ENCODE measurements around the gene MICAL1. TPM values are rescaled to one million over a fixed set of nuclear protein-coding genes. Genes with fewer than 3 reads are reported as not detected.

The MICAL1 gene
- total and polyA plus RNA-seq, 2 experiments from 2014 or later = 46.5 to 51.2 TPM

GRCh38 chr6:109448615-109449014, 7.0 kb downstream of the MICAL1 start:
- H2AFZ ChIP-seq = no peak overlapping the region
- no peaks in the 10 kb centered on the region for H3K9me2 ChIP-seq (replicated peaks; ENCODE audit: insufficient read depth)
- no peak overlapping the region for H3K27ac ChIP-seq
- no peak for DNase-seq (ENCODE audit: low spot score)
- no peaks in the 10 kb centered on the region for H3K9me3 ChIP-seq (ENCODE audit: low read depth)
- WGBS (ENCODE audit: low lambda C conversion rate, missing lambda C conversion rate) = 93% methylated on average over 7 of the region's 7 CpGs
- no peak overlapping the region for H3K4me2 ChIP-seq
- no peaks in the 10 kb centered on the region for H4K20me1 ChIP-seq (ENCODE audit: insufficient read depth, poor library complexity, severe bottlenecking)
- H3K36me3 ChIP-seq (replicated peaks; ENCODE audit: insufficient read depth, low read depth) = no peaks in the 10 kb centered on the region
- TF ChIP-seq, protein P1, sequence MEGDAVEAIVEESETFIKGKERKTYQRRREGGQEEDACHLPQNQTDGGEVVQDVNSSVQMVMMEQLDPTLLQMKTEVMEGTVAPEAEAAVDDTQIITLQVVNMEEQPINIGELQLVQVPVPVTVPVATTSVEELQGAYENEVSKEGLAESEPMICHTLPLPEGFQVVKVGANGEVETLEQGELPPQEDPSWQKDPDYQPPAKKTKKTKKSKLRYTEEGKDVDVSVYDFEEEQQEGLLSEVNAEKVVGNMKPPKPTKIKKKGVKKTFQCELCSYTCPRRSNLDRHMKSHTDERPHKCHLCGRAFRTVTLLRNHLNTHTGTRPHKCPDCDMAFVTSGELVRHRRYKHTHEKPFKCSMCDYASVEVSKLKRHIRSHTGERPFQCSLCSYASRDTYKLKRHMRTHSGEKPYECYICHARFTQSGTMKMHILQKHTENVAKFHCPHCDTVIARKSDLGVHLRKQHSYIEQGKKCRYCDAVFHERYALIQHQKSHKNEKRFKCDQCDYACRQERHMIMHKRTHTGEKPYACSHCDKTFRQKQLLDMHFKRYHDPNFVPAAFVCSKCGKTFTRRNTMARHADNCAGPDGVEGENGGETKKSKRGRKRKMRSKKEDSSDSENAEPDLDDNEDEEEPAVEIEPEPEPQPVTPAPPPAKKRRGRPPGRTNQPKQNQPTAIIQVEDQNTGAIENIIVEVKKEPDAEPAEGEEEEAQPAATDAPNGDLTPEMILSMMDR (IDR thresholded peaks at IDR 0.05; ENCODE audit: poor library complexity) = no peak
- TF ChIP-seq EZH2 (IDR thresholded peaks at IDR 0.05; ENCODE audit: borderline replicate concordance) (no peak), EZH2phosphoT487 (IDR thresholded peaks at IDR 0.05; ENCODE audit: low read depth, severe bottlenecking, unreplicated experiment) (no peak)
- H3K4me1 ChIP-seq (ENCODE audit: insufficient read depth) = no peaks in the 10 kb centered on the region
- no peak overlapping the region for H3K4me3 ChIP-seq
- no peaks in the 10 kb centered on the region for H3K79me2 ChIP-seq
- no peaks in the 10 kb centered on the region for H3K27me3 ChIP-seq

DNA sequence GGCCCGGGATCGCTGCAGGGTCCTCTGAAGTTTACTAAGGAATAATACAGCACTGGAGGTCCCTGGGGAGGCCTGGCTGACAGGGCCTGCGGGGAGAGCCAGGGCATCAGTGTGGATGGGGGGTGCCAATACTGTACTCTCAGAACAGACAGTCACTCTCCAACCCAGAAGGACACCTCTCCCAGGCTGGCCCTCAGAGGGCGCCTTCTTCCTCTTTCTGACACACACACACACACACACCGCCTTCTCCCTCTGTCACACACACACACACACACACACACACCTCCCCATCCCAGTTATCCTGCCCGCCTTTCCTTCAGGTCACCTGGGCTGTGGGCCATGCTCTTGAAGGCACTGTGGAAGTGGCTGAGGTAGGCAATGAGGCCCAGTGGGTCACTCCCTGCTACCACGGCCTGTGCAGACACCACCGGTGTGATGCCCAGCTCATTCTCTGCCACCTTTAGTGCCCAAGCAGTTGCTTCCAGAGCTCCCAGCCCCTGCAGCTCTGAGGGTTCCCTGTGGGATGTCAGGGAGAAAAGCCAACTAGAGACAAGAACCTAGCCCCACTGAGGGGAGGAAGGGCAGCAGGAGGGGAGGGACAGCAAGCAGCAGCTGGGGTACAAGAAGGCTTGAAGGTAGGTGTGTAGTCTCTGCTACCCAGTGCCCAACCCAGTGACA, 7.6 kb downstream of the MICAL1 start:
- H3K36me3 ChIP-seq (replicated peaks; ENCODE audit: insufficient read depth, low read depth) = no peaks in the 10 kb centered on the region
- TF ChIP-seq, protein P1 (IDR thresholded peaks at IDR 0.05; ENCODE audit: poor library complexity) = no peak
- TF ChIP-seq EZH2 (IDR thresholded peaks at IDR 0.05; ENCODE audit: borderline replicate concordance) (no peak), EZH2phosphoT487 (IDR thresholded peaks at IDR 0.05; ENCODE audit: low read depth, severe bottlenecking, unreplicated experiment) (no peak)

GRCh38 chr6:109447087-109447486, 8.5 kb downstream of the MICAL1 start:
- Histone ChIP-seq H3K9me3 (ENCODE audit: low read depth) (no peaks in the 10 kb centered on the region), H3K4me3 (no peak overlapping the region), H2AFZ (no peak overlapping the region), H3K27ac (no peak overlapping the region), H3K36me3 (replicated peaks; ENCODE audit: insufficient read depth, low read depth) (no peaks in the 10 kb centered on the region), H3K9me2 (replicated peaks; ENCODE audit: insufficient read depth) (no peaks in the 10 kb centered on the region), H3K27me3 (no peaks in the 10 kb centered on the region), H3K4me1 (ENCODE audit: insufficient read depth) (peaks cover under 1% of the 10 kb centered on the region), H4K20me1 (ENCODE audit: insufficient read depth, poor library complexity, severe bottlenecking) (no peaks in the 10 kb centered on the region), H3K79me2 (peaks cover 4% of the 10 kb centered on the region), H3K4me2 (no peak overlapping the region)
- TF ChIP-seq EZH2 (IDR thresholded peaks at IDR 0.05; ENCODE audit: borderline replicate concordance) (no peak), EZH2phosphoT487 (IDR thresholded peaks at IDR 0.05; ENCODE audit: low read depth, severe bottlenecking, unreplicated experiment) (no peak)
- TF ChIP-seq, protein P1 (IDR thresholded peaks at IDR 0.05; ENCODE audit: poor library complexity) = no peak
- WGBS (ENCODE audit: low lambda C conversion rate, missing lambda C conversion rate) = 89% methylated on average over 10 of the region's 10 CpGs
- DNase-seq (ENCODE audit: low spot score) = no peak

More for the DNA sequence above, 7.6 kb downstream of the MICAL1 start:
- H3K9me3 ChIP-seq (ENCODE audit: low read depth) = no peaks in the 10 kb centered on the region
- H3K27me3 ChIP-seq = no peaks in the 10 kb centered on the region
- no peak overlapping the region for H2AFZ ChIP-seq
- H3K9me2 ChIP-seq (replicated peaks; ENCODE audit: insufficient read depth) = no peaks in the 10 kb centered on the region
- H3K4me3 ChIP-seq = no peak overlapping the region
- H3K79me2 ChIP-seq = no peaks in the 10 kb centered on the region
- no peaks in the 10 kb centered on the region for H4K20me1 ChIP-seq (ENCODE audit: insufficient read depth, poor library complexity, severe bottlenecking)
- no peak for DNase-seq (ENCODE audit: low spot score)
- no peak overlapping the region for H3K27ac ChIP-seq
- no peaks in the 10 kb centered on the region for H3K4me1 ChIP-seq (ENCODE audit: insufficient read depth)
- 89% methylated on average over 7 of the region's 8 CpGs for WGBS (ENCODE audit: low lambda C conversion rate, missing lambda C conversion rate)
- H3K4me2 ChIP-seq = no peak overlapping the region
